ENCODE measurements around the gene SMARCAD1.

SMARCAD1 gene

GRCh38 chr4:94175553-94176261, 32.0 kb upstream of the SMARCAD1 start:
- no peaks in the 10 kb centered on the region for H3K9me3 ChIP-seq (ENCODE audit: insufficient read depth, low read depth, low read length)
- H4K8ac ChIP-seq (ENCODE audit: low read depth, low read length): no peak overlapping the region
- H3K18ac ChIP-seq (ENCODE audit: low read length): no peak overlapping the region
- H3K27ac ChIP-seq (ENCODE audit: low read depth, low read length): no peak overlapping the region
- H3K79me1 ChIP-seq (ENCODE audit: low read length): no peaks in the 10 kb centered on the region
- WGBS (ENCODE audit: extremely low coverage, insufficient coverage, insufficient read length): no CpG with 5 or more reads among the region's 6 CpGs
- H4K91ac ChIP-seq (ENCODE audit: low read depth, low read length): no peak overlapping the region
- no peak overlapping the region for H2BK5ac ChIP-seq (ENCODE audit: low read depth, low read length, poor library complexity)
- no peak overlapping the region for H4K12ac ChIP-seq (ENCODE audit: low read depth, low read length)
- no peak overlapping the region for H2BK120ac ChIP-seq (ENCODE audit: insufficient read depth, low read length, poor library complexity)
- no peaks in the 10 kb centered on the region for H3K27me3 ChIP-seq (ENCODE audit: insufficient read depth, low read length)
- H3K4me2 ChIP-seq (ENCODE audit: low read length): no peak overlapping the region
- no peak for DNase-seq
- no peak overlapping the region for H3K14ac ChIP-seq (ENCODE audit: low read length)
- no peaks in the 10 kb centered on the region for H3K79me2 ChIP-seq (ENCODE audit: control insufficient read depth, insufficient read depth, low read length, poor library complexity)
- no peak overlapping the region for H3K23ac ChIP-seq (ENCODE audit: low read length)
- no peak overlapping the region for H3K4me3 ChIP-seq (ENCODE audit: low read depth, low read length)
- H3K4me1 ChIP-seq (ENCODE audit: control insufficient read depth in 1 of 2, insufficient read depth in 2 of 2, low read length in 2 of 2): peaks cover 0 to 4% of the 10 kb centered on the region in 2 experiments
- no peak overlapping the region for H2AK5ac ChIP-seq (ENCODE audit: low read length)
- no peak overlapping the region for H2AFZ ChIP-seq (ENCODE audit: insufficient read depth, low read length, poor library complexity)
- no peak overlapping the region for H3K9ac ChIP-seq (ENCODE audit: low read length)
- H3K4ac ChIP-seq (ENCODE audit: low read depth, low read length): no peak overlapping the region
- no peaks in the 10 kb centered on the region for H3K36me3 ChIP-seq (ENCODE audit: control insufficient read depth in 1 of 2, insufficient read depth in 2 of 2, low read length in 2 of 2)
- no peak overlapping the region for H2BK12ac ChIP-seq (ENCODE audit: low read length)

GRCh38 chr4:94177822-94178221, 29.8 kb upstream of the SMARCAD1 start:
- WGBS (ENCODE audit: extremely low coverage, insufficient coverage, insufficient read length): no CpG with 5 or more reads among the region's 2 CpGs
- H3K18ac ChIP-seq (ENCODE audit: low read length): no peak overlapping the region
- H3K14ac ChIP-seq (ENCODE audit: low read length): no peak overlapping the region
- no peak overlapping the region for H2BK120ac ChIP-seq (ENCODE audit: insufficient read depth, low read length, poor library complexity)
- H3K4ac ChIP-seq (ENCODE audit: low read depth, low read length): no peak overlapping the region
- no peak overlapping the region for H2AK5ac ChIP-seq (ENCODE audit: low read length)
- H2BK12ac ChIP-seq (ENCODE audit: low read length): no peak overlapping the region
- no peak overlapping the region for H4K91ac ChIP-seq (ENCODE audit: low read depth, low read length)
- DNase-seq: no peak
- H3K79me2 ChIP-seq (ENCODE audit: control insufficient read depth, insufficient read depth, low read length, poor library complexity): no peaks in the 10 kb centered on the region
- no peaks in the 10 kb centered on the region for H3K27me3 ChIP-seq (ENCODE audit: insufficient read depth, low read length)
- H2BK5ac ChIP-seq (ENCODE audit: low read depth, low read length, poor library complexity): no peak overlapping the region
- H3K9ac ChIP-seq (ENCODE audit: low read length): no peak overlapping the region
- H3K4me3 ChIP-seq (ENCODE audit: low read depth, low read length): no peak overlapping the region
- no peak overlapping the region for H3K23ac ChIP-seq (ENCODE audit: low read length)
- H3K79me1 ChIP-seq (ENCODE audit: low read length): no peaks in the 10 kb centered on the region
- no peaks in the 10 kb centered on the region for H3K36me3 ChIP-seq (ENCODE audit: control insufficient read depth in 1 of 2, insufficient read depth in 2 of 2, low read length in 2 of 2)
- no peak overlapping the region for H3K27ac ChIP-seq (ENCODE audit: low read depth, low read length)
- no peak overlapping the region for H4K8ac ChIP-seq (ENCODE audit: low read depth, low read length)
- no peak overlapping the region for H4K12ac ChIP-seq (ENCODE audit: low read depth, low read length)
- H2AFZ ChIP-seq (ENCODE audit: insufficient read depth, low read length, poor library complexity): no peak overlapping the region
- peaks cover 0 to 4% of the 10 kb centered on the region in 2 experiments for H3K4me1 ChIP-seq (ENCODE audit: control insufficient read depth in 1 of 2, insufficient read depth in 2 of 2, low read length in 2 of 2)
- no peaks in the 10 kb centered on the region for H3K9me3 ChIP-seq (ENCODE audit: insufficient read depth, low read depth, low read length)
- H3K4me2 ChIP-seq (ENCODE audit: low read length): no peak overlapping the region

- H3K79me1 ChIP-seq (ENCODE audit: low read length): no peaks in the 10 kb centered on the region
- no peak overlapping the region for H3K14ac ChIP-seq (ENCODE audit: low read length)
- no peaks in the 10 kb centered on the region for H3K36me3 ChIP-seq (ENCODE audit: control insufficient read depth in 1 of 2, insufficient read depth in 2 of 2, low read length in 2 of 2)
- DNase-seq: no peak
- H4K8ac ChIP-seq (ENCODE audit: low read depth, low read length): no peak overlapping the region
- H4K12ac ChIP-seq (ENCODE audit: low read depth, low read length): no peak overlapping the region
- H2AFZ ChIP-seq (ENCODE audit: insufficient read depth, low read length, poor library complexity): no peak overlapping the region
- no CpG with 5 or more reads among the region's 1 CpG for WGBS (ENCODE audit: extremely low coverage, insufficient coverage, insufficient read length)
- H3K9ac ChIP-seq (ENCODE audit: low read length): no peak overlapping the region
- no peaks in the 10 kb centered on the region for H3K27me3 ChIP-seq (ENCODE audit: insufficient read depth, low read length)
- H3K23ac ChIP-seq (ENCODE audit: low read length): no peak overlapping the region
- peaks cover 0 to 4% of the 10 kb centered on the region in 2 experiments for H3K4me1 ChIP-seq (ENCODE audit: control insufficient read depth in 1 of 2, insufficient read depth in 2 of 2, low read length in 2 of 2)
- H3K4me3 ChIP-seq (ENCODE audit: low read depth, low read length): no peak overlapping the region
- H3K4me2 ChIP-seq (ENCODE audit: low read length): no peak overlapping the region
- no peak overlapping the region for H4K91ac ChIP-seq (ENCODE audit: low read depth, low read length)
- no peak overlapping the region for H3K4ac ChIP-seq (ENCODE audit: low read depth, low read length)
- no peak overlapping the region for H2BK120ac ChIP-seq (ENCODE audit: insufficient read depth, low read length, poor library complexity)
- H2AK5ac ChIP-seq (ENCODE audit: low read length): no peak overlapping the region
- H3K9me3 ChIP-seq (ENCODE audit: insufficient read depth, low read depth, low read length): no peaks in the 10 kb centered on the region
- no peak overlapping the region for H3K27ac ChIP-seq (ENCODE audit: low read depth, low read length)
- no peak overlapping the region for H3K18ac ChIP-seq (ENCODE audit: low read length)
- H2BK12ac ChIP-seq (ENCODE audit: low read length): no peak overlapping the region
- H3K79me2 ChIP-seq (ENCODE audit: control insufficient read depth, insufficient read depth, low read length, poor library complexity): no peaks in the 10 kb centered on the region
- no peak overlapping the region for H2BK5ac ChIP-seq (ENCODE audit: low read depth, low read length, poor library complexity)
Observed at GRCh38 chr4:94181815-94182214, 25.9 kb upstream of the SMARCAD1 start.

GRCh38 chr4:94202769-94203168, 4.9 kb upstream of the SMARCAD1 start:
- no peak overlapping the region for H4K12ac ChIP-seq (ENCODE audit: low read depth, low read length)

More at GRCh38 chr4:94202769-94203168, 4.9 kb upstream of the SMARCAD1 start:
- no peak overlapping the region for H2BK5ac ChIP-seq (ENCODE audit: low read depth, low read length, poor library complexity)
- H2BK120ac ChIP-seq (ENCODE audit: insufficient read depth, low read length, poor library complexity): no peak overlapping the region
- H3K14ac ChIP-seq (ENCODE audit: low read length): no peak overlapping the region
- no peak overlapping the region for H3K9ac ChIP-seq (ENCODE audit: low read length)
- no peak overlapping the region for H2BK12ac ChIP-seq (ENCODE audit: low read length)
- H3K79me2 ChIP-seq (ENCODE audit: control insufficient read depth, insufficient read depth, low read length, poor library complexity): peaks cover under 1% of the 10 kb centered on the region
- peaks cover 3% of the 10 kb centered on the region for H3K79me1 ChIP-seq (ENCODE audit: low read length)
- no peak overlapping the region for H4K91ac ChIP-seq (ENCODE audit: low read depth, low read length)
- no peaks in the 10 kb centered on the region for H3K27me3 ChIP-seq (ENCODE audit: insufficient read depth, low read length)
- H2AFZ ChIP-seq (ENCODE audit: insufficient read depth, low read length, poor library complexity): no peak overlapping the region
- WGBS (ENCODE audit: extremely low coverage, insufficient coverage, insufficient read length): no CpG with 5 or more reads among the region's 3 CpGs
- no peaks in the 10 kb centered on the region for H3K4me1 ChIP-seq (ENCODE audit: control insufficient read depth in 1 of 2, insufficient read depth in 2 of 2, low read length in 2 of 2)
- H3K4me3 ChIP-seq (ENCODE audit: low read depth, low read length): no peak overlapping the region
- H4K8ac ChIP-seq (ENCODE audit: low read depth, low read length): no peak overlapping the region
- no peak overlapping the region for H3K4ac ChIP-seq (ENCODE audit: low read depth, low read length)
- no peak overlapping the region for H2AK5ac ChIP-seq (ENCODE audit: low read length)
- no peak for DNase-seq
- no peak overlapping the region for H3K23ac ChIP-seq (ENCODE audit: low read length)
- no peak overlapping the region for H3K18ac ChIP-seq (ENCODE audit: low read length)
- H3K27ac ChIP-seq (ENCODE audit: low read depth, low read length): no peak overlapping the region
- no peak overlapping the region for H3K4me2 ChIP-seq (ENCODE audit: low read length)
- no peaks in the 10 kb centered on the region for H3K36me3 ChIP-seq (ENCODE audit: control insufficient read depth in 1 of 2, insufficient read depth in 2 of 2, low read length in 2 of 2)
- peaks cover 2% of the 10 kb centered on the region for H3K9me3 ChIP-seq (ENCODE audit: insufficient read depth, low read depth, low read length)

Measured in trophoblast cell (in vitro differentiated cells and primary cell).